Heart right ventricle (tissue), 16 donors: ENCODE data around the gene CELSR1. TPM values are rescaled to one million over a fixed set of nuclear protein-coding genes. Genes with fewer than 3 reads are reported as not detected.
A peak's percentile ranks its signal among the peaks of the same experiment; 100 is the strongest.

ENCODE experiments used
- ATAC-seq, 8 donors: fragments of 200-7000 bp; cut with Tn5 transposase; one replicate each; pipeline ENCODE4 v1.9.1; 2020; ENCODE audit warnings: mild to moderate bottlenecking in 8 of 8, moderate library complexity in 8 of 8, moderate number of reproducible peaks in 1 of 8
- DNase-seq, 2 donors: peaks; one replicate each; pipeline ENCODE4 v3.0.0-alpha.2; 2020
- H3K27ac ChIP-seq, 10 donors: fragments of 200-600 bp; sonication (generic) in 2 of 10; one replicate each; pipeline versions ENCODE4 v1.5.0 to v1.8.0; 2020 to 2022; ENCODE audit warnings: mild to moderate bottlenecking in 3 of 10
- H3K27me3 ChIP-seq, 7 donors: fragments of 200-600 bp; one replicate each; pipeline ENCODE4 v1.8.0; 2021 to 2022; ENCODE audit warnings: mild to moderate bottlenecking in 2 of 7
- H3K36me3 ChIP-seq, 9 donors: fragments of 200-600 bp; sonication (generic) in 1 of 9; one replicate each; pipeline versions ENCODE4 v1.5.0 to v1.8.0; 2020 to 2022; ENCODE audit warnings: mild to moderate bottlenecking in 2 of 9
- H3K4me1 ChIP-seq, 9 donors: fragments of 200-600 bp; sonication (generic) in 1 of 9; one replicate each; pipeline versions ENCODE4 v1.5.0 to v1.8.0; 2020 to 2022; ENCODE audit warnings: mild to moderate bottlenecking in 4 of 9
- H3K4me3 ChIP-seq, 10 donors: fragments of 200-600 bp; sonication (generic) in 2 of 10; one replicate each; pipeline versions ENCODE4 v1.5.0 to v1.8.0; 2020 to 2022; ENCODE audit warnings: mild to moderate bottlenecking in 7 of 10, moderate library complexity in 2 of 10
- H3K9me3 ChIP-seq, 11 donors: fragments of 200-600 bp in 10 of 11; sonication (generic) in 2 of 11; one replicate each; pipeline versions ENCODE4 v1.5.0 to v1.8.0; 2013 to 2022; ENCODE audit warnings: mild to moderate bottlenecking in 2 of 11, control low read depth in 1 of 11, moderate library complexity in 1 of 11
- CTCF ChIP-seq, 9 donors: fragments of 200-600 bp; sonication (generic) in 2 of 9; IDR thresholded peaks; one replicate each; pipeline versions ENCODE4 v1.5.0 to v1.8.0; 2021 to 2022; ENCODE audit warnings: antibody characterized with exemption in 9 of 9, mild to moderate bottlenecking in 5 of 9, moderate library complexity in 1 of 9
- WGBS, 2 donors: extraction: QIAGEN DNeasy Blood & Tissue Kit; methylation state at CpG; one replicate each; pipeline ENCODE4 v1.1.7; 2013; ENCODE audit warnings: inconsistent platforms in 1 of 2; 5-methylcytosine and 5-hydroxymethylcytosine counted together
- intact Hi-C, 10 donors: fragments of 100-400 bp; cut with DNase I; formaldehyde crosslinking; loops; one replicate each; pipeline versions ENCODE4 v1.11.1 to v1.14.2; 2022
- polyA plus RNA-seq, 2 donors: library from polyadenylated mRNA; stranded (reverse); fragments of 200-250 nt; gene quantifications; one replicate each; pipeline ENCODE4 v1.2.3, GENCODE V29; 2013
- total RNA-seq, 10 donors: library from RNA; stranded (reverse); fragmentation: NEBNext Ultra II Directional in 3 of 10; extraction: Animal tissue kit (Norgen Biotek cat#: 25700) in 3 of 10; gene quantifications; one replicate each; pipeline versions ENCODE4 v1.2.1 to v1.2.4, GENCODE V29; 2021 to 2023
- donor health status: Arrhythmogenic right ventricular cardiomyopathy.
- donor health status: ischemic (EF 13 %, LVEDD 7.1; RV severe dilation, severe dysfunction).
- donor health status: healthy with polysubstance abuse.
- donor health status: DM: no; HTN: yes; CAD: no.
- donor health status: DM: no; HTN: no; CAD: no.
- donor health status: ischemic (EF 25% LVEDD 6.9; RV normal size, moderate dysfunction).
- donor health status: ischemic (EF 25% LVEDD 5.7; RV mildly dilated, moderate dysfunction).
- donor health status: healthy.
- donor health status: DM: yes; HTN: yes; CAD: no.
- donor health status: Ischemic cardiomyopathy.
- donor health status: ischemic (EF 35%, LVEDD 5.7; RV mildly dilated, moderate dysfunction).
- donor health status: nonischemic (EF 11% LVEDD 7.7; RV severe dilation, severe dysfunction).
- donor health status: DM: yes; HTN: yes; CAD: no.
- donor health status: PGD.
- donor health status: ischemic (EF 29% LVEDD 5.4; RV normal size, mild dysfunction).
- donor health status: nonischemic (EF 23%, LVEDD 6.1; RV moderate dilation, normal function).

The CELSR1 gene
- total and polyA plus RNA-seq, 12 donors, result 4.0 to 16.7 (median 11.4) TPM

- no peak for DNase-seq
- Histone ChIP-seq H3K9me3 (no peaks in the 10 kb centered on the region), H3K27ac (no peak overlapping the region), H3K27me3 (no peaks in the 10 kb centered on the region), H3K4me3 (no peak overlapping the region), H3K36me3 (peaks cover 0 to 70% (median 0%) of the 10 kb centered on the region in 9 donors), H3K4me1 (no peaks in the 10 kb centered on the region)
- intact Hi-C loops, result no loop called here
- whole genome bisulfite sequencing, 2 donors, result 94 to 97% methylated on average over 19 of the region's 19 CpGs
- no peak for ATAC-seq
- no peak for TF ChIP-seq CTCF (IDR thresholded peaks at IDR 0.05)
Observed at GRCh38 chr22:46323162-46323561, 214.3 kb downstream of the CELSR1 start.

GRCh38 chr22:46322711-46323110 lies 214.7 kb downstream of the CELSR1 start:
- Histone ChIP-seq H3K27ac (no peak overlapping the region), H3K36me3 (peaks cover 0 to 73% (median 0%) of the 10 kb centered on the region in 9 donors), H3K4me1 (no peaks in the 10 kb centered on the region), H3K27me3 (no peaks in the 10 kb centered on the region), H3K9me3 (no peaks in the 10 kb centered on the region), H3K4me3 (no peak overlapping the region)
- intact Hi-C loops, result no loop called here
- DNase-seq (no peak), ATAC-seq (no peak)
- 96% methylated on average over 15 of the region's 15 CpGs for WGBS, 2 donors
- TF ChIP-seq CTCF (IDR thresholded peaks at IDR 0.05), result no peak

GRCh38 chr22:46320716-46321386 lies 216.6 kb downstream of the CELSR1 start:
- no peaks in the 10 kb centered on the region for H3K27me3 ChIP-seq
- ATAC-seq (no peak), DNase-seq (no peak)
- no peaks in the 10 kb centered on the region for H3K9me3 ChIP-seq
- H3K4me3 ChIP-seq, result no peak overlapping the region
- H3K27ac ChIP-seq, result no peak overlapping the region
- no peak for TF ChIP-seq CTCF (IDR thresholded peaks at IDR 0.05)
- H3K4me1 ChIP-seq, result no peaks in the 10 kb centered on the region
- intact Hi-C loops, result no loop called here
- H3K36me3 ChIP-seq, result peaks cover 0 to 73% (median 0%) of the 10 kb centered on the region in 9 donors
- WGBS, 2 donors, result 95 to 96% methylated on average over 20 of the region's 20 CpGs

GRCh38 chr22:46320166-46320710 lies 217.2 kb downstream of the CELSR1 start:
- Histone ChIP-seq H3K27me3 (no peaks in the 10 kb centered on the region), H3K4me1 (no peaks in the 10 kb centered on the region), H3K9me3 (no peaks in the 10 kb centered on the region), H3K4me3 (no peak overlapping the region), H3K27ac (no peak overlapping the region), H3K36me3 (peaks cover 0 to 73% (median 0%) of the 10 kb centered on the region in 9 donors)
- no peak for DNase-seq
- TF ChIP-seq CTCF (IDR thresholded peaks at IDR 0.05), result no peak
- intact Hi-C loops, result no loop called here
- WGBS, 2 donors, result 89 to 90% methylated on average over 14 of the region's 14 CpGs
- peak in 1 of 8 donors; percentile 46 for ATAC-seq
